H1 (cell line): ENCODE results near the gene RMDN3. TPM values are rescaled to one million over a fixed set of nuclear protein-coding genes. Genes with fewer than 3 reads are reported as not detected.

Source experiments
- CBX5 ChIP-seq: fragments of 300-800, 300-1000 bp; sonication (generic); IDR thresholded peaks from 2 replicates; pipeline ENCODE4 v1.7.1; 2016; ENCODE audit warnings: antibody characterized with exemption, low read length, low read depth
- CREB1 ChIP-seq: IDR thresholded peaks from 2 replicates; pipeline ENCODE4 v1.6.1; 2012; ENCODE audit warnings: inconsistent platforms
- EGR1 ChIP-seq: IDR thresholded peaks from 2 replicates; pipeline ENCODE4 v1.6.1; 2011; ENCODE audit warnings: low read depth, low read length, borderline replicate concordance
- HDAC2 ChIP-seq, 2 experiments: fragments of 300-600 bp in 1 of 2; sonication (generic) in 1 of 2; IDR thresholded peaks; 2 replicates each; pipeline ENCODE4 v1.6.1; 2011 to 2012; ENCODE audit warnings: low read depth in 2 of 2, low read length in 2 of 2, mild to moderate bottlenecking in 2 of 2, moderate library complexity in 2 of 2, borderline replicate concordance in 1 of 2, inconsistent platforms in 1 of 2
- JUN ChIP-seq: IDR thresholded peaks from 2 replicates; pipeline ENCODE4 v1.6.1; 2011; ENCODE audit warnings: low read depth, mild to moderate bottlenecking, improper control_type of control experiment, low read length
- RFX5 ChIP-seq: IDR thresholded peaks from 2 replicates; pipeline ENCODE4 v1.6.1; 2011; ENCODE audit warnings: low read depth, low read length, improper control_type of control experiment, borderline replicate concordance
- SAP30 ChIP-seq: fragments of 300-600 bp; sonication (generic); IDR thresholded peaks from 2 replicates; pipeline ENCODE4 v1.7.1; 2012; ENCODE audit warnings: low read length, moderate library complexity, mild to moderate bottlenecking, inconsistent platforms; ENCODE audit not compliant: insufficient read depth, insufficient replicate concordance
- SIN3A ChIP-seq, 2 experiments: IDR thresholded peaks in 1 of 2; conservative IDR thresholded peaks in 1 of 2; 2 replicates each; pipeline ENCODE4 v1.6.1; 2011 to 2012; ENCODE audit warnings: low read length in 2 of 2, improper control_type of control experiment in 1 of 2, low read depth in 1 of 2, mild to moderate bottlenecking in 1 of 2
- SIRT6 ChIP-seq: IDR thresholded peaks from one replicate; pipeline ENCODE4 v1.7.1; 2012; ENCODE audit warnings: low read length, inconsistent platforms
- SP1 ChIP-seq: IDR thresholded peaks from 2 replicates; pipeline ENCODE4 v1.6.1; 2011; ENCODE audit warnings: low read depth, low read length
- SP2 ChIP-seq: IDR thresholded peaks from 2 replicates; pipeline ENCODE4 v1.6.1; 2012; ENCODE audit warnings: mild to moderate bottlenecking, low read length, inconsistent platforms
- SP4 ChIP-seq: IDR thresholded peaks from 2 replicates; pipeline ENCODE4 v1.6.1; 2012; ENCODE audit warnings: low read length, inconsistent platforms
- SRF ChIP-seq: IDR thresholded peaks from 2 replicates; pipeline ENCODE4 v1.6.1; 2011; ENCODE audit warnings: mild to moderate bottlenecking, low read depth, low read length, moderate library complexity
- SUZ12 ChIP-seq: fragments of 200-600 bp; sonication (generic); IDR thresholded peaks from 2 replicates; pipeline ENCODE4 v1.6.1; 2012; ENCODE audit warnings: mild to moderate bottlenecking, inconsistent platforms, low read length, moderate library complexity, mixed read lengths
- TAF1 ChIP-seq: IDR thresholded peaks from 2 replicates; pipeline ENCODE4 v1.6.1; 2011; ENCODE audit warnings: mild to moderate bottlenecking, low read depth, low read length
- TCF12 ChIP-seq: IDR thresholded peaks from 2 replicates; pipeline ENCODE4 v1.6.1; 2011; ENCODE audit warnings: low read depth, mild to moderate bottlenecking, low read length
- polyA plus RNA-seq, 7 experiments: library from polyadenylated mRNA; depleted of rRNA in 3 of 7; stranded (reverse) in 5 of 7; unstranded in 2 of 7; fragments of >200 nt in 5 of 7; fragments of 200-250 nt in 2 of 7; gene quantifications; 1 replicate in 5 of 7; 2 replicates in 1 of 7; 4 replicates in 1 of 7; pipeline versions ENCODE4 v1.2.1 to v1.2.3, GENCODE V29; 2011 to 2013; ENCODE audit warnings: missing spikeins in 2 of 7, mixed read lengths in 2 of 7
- total RNA-seq: library from RNA; stranded (reverse); fragmentation: NEBNext Ultra II Directional; extraction: Animal tissue kit (Norgen Biotek cat#: 25700); gene quantifications from 2 replicates; pipeline ENCODE4 v1.2.1, GENCODE V29; 2021
- TF ChIP-seq, protein P1 (sequence below): IDR thresholded peaks from 2 replicates; pipeline ENCODE4 v1.6.1; 2011; ENCODE audit warnings: low read length, improper control_type of control experiment
- TF ChIP-seq, protein P2 (sequence below), 3 experiments: IDR thresholded peaks; 1 replicate in 2 of 3; 2 replicates in 1 of 3; pipeline versions ENCODE4 v1.5.1 to v1.6.1; 2011; ENCODE audit warnings: low read length in 3 of 3, mild to moderate bottlenecking in 3 of 3, inconsistent platforms in 2 of 3, low read depth in 1 of 3, moderate library complexity in 1 of 3; ENCODE audit not compliant: insufficient read depth in 1 of 3; ENCODE audit errors: control extremely low read depth in 1 of 3
- TF ChIP-seq, protein P3 (sequence below): IDR thresholded peaks from 2 replicates; pipeline ENCODE4 v1.6.1; 2011; ENCODE audit warnings: low read depth, mild to moderate bottlenecking, low read length; ENCODE audit not compliant: insufficient read depth

Gene RMDN3
- total and polyA plus RNA-seq, 2 of the 8 experiments (the other 6 are each of a cell fraction or from before 2014, with no cell fraction given) = 10.8 to 24.1 TPM

DNA sequence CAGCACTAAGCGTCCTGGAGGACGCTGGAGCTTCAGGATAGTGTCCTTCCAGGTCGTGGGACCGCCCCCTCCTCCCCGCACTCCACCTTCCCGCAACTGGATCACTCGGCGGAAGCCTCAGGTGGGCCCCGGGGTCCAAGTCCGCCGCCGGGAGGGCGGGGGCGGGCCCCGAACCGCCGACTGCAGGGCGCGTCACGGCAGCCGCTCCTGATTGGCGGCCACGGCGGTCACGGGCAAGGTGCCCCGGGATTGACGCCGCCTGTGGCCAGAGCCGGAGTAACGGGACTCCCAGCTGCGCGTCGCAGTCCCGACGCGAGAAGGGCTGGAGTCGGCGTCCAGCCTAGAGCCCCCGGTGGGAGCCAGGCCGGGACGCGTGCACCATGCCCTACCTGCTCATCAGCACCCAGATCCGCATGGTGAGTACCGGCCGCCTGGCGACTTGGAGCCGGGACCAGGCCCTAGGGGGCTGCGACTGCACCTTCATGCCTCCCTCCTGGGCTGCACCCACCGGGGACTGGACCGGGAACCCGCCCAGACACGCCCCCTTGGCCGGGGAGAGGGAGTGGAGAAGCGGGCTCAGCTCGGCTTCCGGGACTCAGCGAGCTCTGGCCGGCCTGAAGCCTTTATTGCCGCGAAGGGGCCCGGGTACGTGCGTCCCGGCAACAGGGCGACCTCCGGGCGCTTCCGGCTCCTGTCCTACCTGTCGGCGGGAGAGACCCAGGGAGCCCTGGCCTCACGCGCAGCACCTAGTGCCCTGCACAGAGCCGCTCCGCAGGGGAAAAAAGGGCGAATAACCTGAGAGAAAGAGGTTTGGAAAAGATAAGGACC, 9.0 kb upstream of the RMDN3 start, which contains the start of gene GCHFR (continued):
- TF ChIP-seq CREB1 (peak; percentile 61), HDAC2 (IDR thresholded peaks at IDR 0.05; ENCODE audit: borderline replicate concordance in 1 of 2, low read depth in 2 of 2, low read length in 2 of 2) (peak in 1 of 2 experiments; percentile 74; a peak in 1 of 4 replicates), CBX5 (no peak), SP2 (no peak), SIRT6 (no peak), TAF1 (peak; percentile 44; the same call in 1 of the 2 replicates), RFX5 (no peak), SRF (no peak), SUZ12 (0 out of 2 replicates have a peak, but pooled peaks have one; percentile 24), EGR1 (peak; percentile 67; the same call in 1 of the 2 replicates), JUN (no peak), SIN3A (conservative IDR thresholded peaks at IDR 0.05 in 1 of 2, IDR thresholded peaks at IDR 0.05 in 1 of 2; ENCODE audit: low read depth in 1 of 2, low read length in 2 of 2) (0 out of 4 replicates have a peak, but pooled peaks of 1 of the 2 experiments have one; percentile 20), SP1 (no peak), TCF12 (no peak), SP4 (no peak), SAP30 (no peak)
- TF ChIP-seq, protein P1, sequence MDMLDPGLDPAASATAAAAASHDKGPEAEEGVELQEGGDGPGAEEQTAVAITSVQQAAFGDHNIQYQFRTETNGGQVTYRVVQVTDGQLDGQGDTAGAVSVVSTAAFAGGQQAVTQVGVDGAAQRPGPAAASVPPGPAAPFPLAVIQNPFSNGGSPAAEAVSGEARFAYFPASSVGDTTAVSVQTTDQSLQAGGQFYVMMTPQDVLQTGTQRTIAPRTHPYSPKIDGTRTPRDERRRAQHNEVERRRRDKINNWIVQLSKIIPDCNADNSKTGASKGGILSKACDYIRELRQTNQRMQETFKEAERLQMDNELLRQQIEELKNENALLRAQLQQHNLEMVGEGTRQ = no peak; the same call in 1 of the 2 replicates
- TF ChIP-seq, protein P2, sequence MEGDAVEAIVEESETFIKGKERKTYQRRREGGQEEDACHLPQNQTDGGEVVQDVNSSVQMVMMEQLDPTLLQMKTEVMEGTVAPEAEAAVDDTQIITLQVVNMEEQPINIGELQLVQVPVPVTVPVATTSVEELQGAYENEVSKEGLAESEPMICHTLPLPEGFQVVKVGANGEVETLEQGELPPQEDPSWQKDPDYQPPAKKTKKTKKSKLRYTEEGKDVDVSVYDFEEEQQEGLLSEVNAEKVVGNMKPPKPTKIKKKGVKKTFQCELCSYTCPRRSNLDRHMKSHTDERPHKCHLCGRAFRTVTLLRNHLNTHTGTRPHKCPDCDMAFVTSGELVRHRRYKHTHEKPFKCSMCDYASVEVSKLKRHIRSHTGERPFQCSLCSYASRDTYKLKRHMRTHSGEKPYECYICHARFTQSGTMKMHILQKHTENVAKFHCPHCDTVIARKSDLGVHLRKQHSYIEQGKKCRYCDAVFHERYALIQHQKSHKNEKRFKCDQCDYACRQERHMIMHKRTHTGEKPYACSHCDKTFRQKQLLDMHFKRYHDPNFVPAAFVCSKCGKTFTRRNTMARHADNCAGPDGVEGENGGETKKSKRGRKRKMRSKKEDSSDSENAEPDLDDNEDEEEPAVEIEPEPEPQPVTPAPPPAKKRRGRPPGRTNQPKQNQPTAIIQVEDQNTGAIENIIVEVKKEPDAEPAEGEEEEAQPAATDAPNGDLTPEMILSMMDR (IDR thresholded peaks at IDR 0.05; ENCODE audit: control extremely low read depth in 1 of 3, insufficient read depth in 1 of 3, low read depth in 1 of 3, low read length in 3 of 3) = peak; percentile 26 to 30 (median 29)
- TF ChIP-seq, protein P3, sequence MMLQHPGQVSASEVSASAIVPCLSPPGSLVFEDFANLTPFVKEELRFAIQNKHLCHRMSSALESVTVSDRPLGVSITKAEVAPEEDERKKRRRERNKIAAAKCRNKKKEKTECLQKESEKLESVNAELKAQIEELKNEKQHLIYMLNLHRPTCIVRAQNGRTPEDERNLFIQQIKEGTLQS = no peak
